PFSK-1 (cell line): ENCODE measurements around the gene NRSN1.

Experiments
- FOXP2 ChIP-seq: optimal IDR thresholded peaks from 2 replicates; pipeline ENCODE3; 2011; ENCODE audit warnings: borderline replicate concordance, control low read depth, inconsistent platforms; ENCODE audit not compliant: insufficient read depth; ENCODE audit errors: extremely low read length, extremely low read depth
- POLR2AphosphoS5 ChIP-seq: IDR thresholded peaks from 2 replicates; pipeline ENCODE4 v1.6.1; 2012; ENCODE audit warnings: low read depth, mild to moderate bottlenecking, control low read depth, low read length, moderate library complexity
- SIN3A ChIP-seq: IDR thresholded peaks from 2 replicates; pipeline ENCODE4 v1.6.1; 2012; ENCODE audit warnings: mild to moderate bottlenecking, low read length, moderate library complexity, borderline replicate concordance; ENCODE audit not compliant: insufficient read depth
- TAF1 ChIP-seq: IDR thresholded peaks from 2 replicates; pipeline ENCODE4 v1.6.1; 2012; ENCODE audit warnings: low read length, control low read depth, borderline replicate concordance; ENCODE audit not compliant: insufficient read depth
- TF ChIP-seq, protein P1 (sequence below), 2 experiments: IDR thresholded peaks; 2 replicates each; pipeline versions ENCODE4 v1.6.1 to v1.8.0; 2011 to 2012; ENCODE audit warnings: low read depth in 2 of 2, low read length in 2 of 2, control low read depth in 1 of 2, inconsistent platforms in 1 of 2, mild to moderate bottlenecking in 1 of 2, moderate library complexity in 1 of 2; ENCODE audit not compliant: insufficient read depth in 1 of 2

The NRSN1 gene

DNA sequence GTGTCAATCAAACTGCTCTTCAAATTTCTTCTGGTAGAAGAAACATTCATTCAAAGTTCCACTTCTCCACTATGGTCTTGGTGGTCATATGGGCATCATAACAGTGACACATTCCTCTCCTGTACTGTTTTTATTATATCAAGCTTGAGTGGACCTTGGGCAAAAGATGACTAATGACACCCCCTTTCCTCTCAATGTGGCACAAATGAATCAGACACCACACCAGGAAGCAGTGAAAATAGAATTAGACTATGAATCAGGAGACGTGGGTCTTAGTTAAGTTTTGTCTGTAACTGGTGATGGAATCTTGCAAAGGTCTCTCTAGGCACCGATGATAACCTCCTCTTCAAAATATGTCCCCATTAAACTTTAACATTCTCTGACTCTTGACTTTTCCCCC is 9.0 kb upstream of the NRSN1 start:
- TF ChIP-seq, protein P1, sequence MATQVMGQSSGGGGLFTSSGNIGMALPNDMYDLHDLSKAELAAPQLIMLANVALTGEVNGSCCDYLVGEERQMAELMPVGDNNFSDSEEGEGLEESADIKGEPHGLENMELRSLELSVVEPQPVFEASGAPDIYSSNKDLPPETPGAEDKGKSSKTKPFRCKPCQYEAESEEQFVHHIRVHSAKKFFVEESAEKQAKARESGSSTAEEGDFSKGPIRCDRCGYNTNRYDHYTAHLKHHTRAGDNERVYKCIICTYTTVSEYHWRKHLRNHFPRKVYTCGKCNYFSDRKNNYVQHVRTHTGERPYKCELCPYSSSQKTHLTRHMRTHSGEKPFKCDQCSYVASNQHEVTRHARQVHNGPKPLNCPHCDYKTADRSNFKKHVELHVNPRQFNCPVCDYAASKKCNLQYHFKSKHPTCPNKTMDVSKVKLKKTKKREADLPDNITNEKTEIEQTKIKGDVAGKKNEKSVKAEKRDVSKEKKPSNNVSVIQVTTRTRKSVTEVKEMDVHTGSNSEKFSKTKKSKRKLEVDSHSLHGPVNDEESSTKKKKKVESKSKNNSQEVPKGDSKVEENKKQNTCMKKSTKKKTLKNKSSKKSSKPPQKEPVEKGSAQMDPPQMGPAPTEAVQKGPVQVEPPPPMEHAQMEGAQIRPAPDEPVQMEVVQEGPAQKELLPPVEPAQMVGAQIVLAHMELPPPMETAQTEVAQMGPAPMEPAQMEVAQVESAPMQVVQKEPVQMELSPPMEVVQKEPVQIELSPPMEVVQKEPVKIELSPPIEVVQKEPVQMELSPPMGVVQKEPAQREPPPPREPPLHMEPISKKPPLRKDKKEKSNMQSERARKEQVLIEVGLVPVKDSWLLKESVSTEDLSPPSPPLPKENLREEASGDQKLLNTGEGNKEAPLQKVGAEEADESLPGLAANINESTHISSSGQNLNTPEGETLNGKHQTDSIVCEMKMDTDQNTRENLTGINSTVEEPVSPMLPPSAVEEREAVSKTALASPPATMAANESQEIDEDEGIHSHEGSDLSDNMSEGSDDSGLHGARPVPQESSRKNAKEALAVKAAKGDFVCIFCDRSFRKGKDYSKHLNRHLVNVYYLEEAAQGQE (IDR thresholded peaks at IDR 0.05; ENCODE audit: insufficient read depth in 1 of 2, low read depth in 2 of 2, low read length in 2 of 2) = no peak
- TF ChIP-seq POLR2AphosphoS5 (no peak), TAF1 (no peak), SIN3A (no peak), FOXP2 (no peak)

DNA sequence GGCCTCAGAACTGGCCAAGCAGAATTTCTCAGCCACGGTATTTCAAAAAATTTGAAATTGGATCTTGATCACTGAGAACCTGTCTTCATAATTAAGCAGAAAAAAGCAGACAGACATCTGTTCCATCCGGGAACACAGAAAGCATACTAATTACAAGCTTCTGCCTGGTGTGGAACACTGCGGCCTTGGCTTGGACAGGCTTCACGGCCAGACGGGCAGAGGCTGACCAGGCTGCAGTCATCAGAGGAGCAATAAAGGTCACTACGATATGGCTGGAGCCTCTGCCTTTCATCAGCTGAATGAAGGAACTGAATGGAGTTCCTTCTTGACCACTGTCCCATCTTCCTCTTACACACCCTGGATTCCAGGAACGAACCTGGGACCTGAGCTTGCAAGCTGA is 3.9 kb upstream of the NRSN1 start:
- no peak for TF ChIP-seq TAF1
- no peak for TF ChIP-seq POLR2AphosphoS5
- TF ChIP-seq SIN3A = no peak
- no peak for TF ChIP-seq FOXP2
- TF ChIP-seq, protein P1 (IDR thresholded peaks at IDR 0.05; ENCODE audit: insufficient read depth in 1 of 2, low read depth in 2 of 2, low read length in 2 of 2) = no peak

DNA sequence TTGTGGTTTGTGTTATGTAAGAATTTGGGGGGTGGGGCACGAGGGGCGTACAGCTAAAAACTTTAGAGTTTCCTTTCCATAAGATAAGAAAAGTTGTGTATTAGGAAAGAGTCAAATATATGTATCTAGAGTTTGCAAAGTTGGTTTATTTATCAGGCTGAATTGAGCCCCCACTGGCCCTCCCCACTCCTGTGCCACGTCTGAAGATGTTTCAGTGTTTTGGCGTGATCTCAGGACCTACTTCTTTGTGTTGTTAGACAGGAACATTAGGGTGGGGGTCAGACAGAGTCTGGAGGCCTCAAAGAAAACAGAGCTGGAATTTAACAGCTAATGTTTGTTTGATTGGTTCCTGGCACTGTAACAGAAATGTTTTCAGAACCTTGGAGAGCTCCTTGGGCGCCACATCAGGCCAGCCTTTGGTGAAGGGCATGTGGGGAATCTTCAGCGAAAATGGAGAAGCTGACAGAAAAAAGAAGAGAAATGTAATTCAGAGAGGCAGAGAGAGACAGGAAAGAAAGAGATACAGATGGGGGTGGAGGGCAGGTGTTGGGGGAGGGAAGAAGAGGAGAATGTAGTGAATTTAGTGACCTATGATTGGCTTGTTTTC is 674 bp downstream of the NRSN1 start:
- no peak for TF ChIP-seq POLR2AphosphoS5
- TF ChIP-seq, protein P1 (IDR thresholded peaks at IDR 0.05; ENCODE audit: insufficient read depth in 1 of 2, low read depth in 2 of 2, low read length in 2 of 2) = peak; percentile 91 to 98

DNA sequence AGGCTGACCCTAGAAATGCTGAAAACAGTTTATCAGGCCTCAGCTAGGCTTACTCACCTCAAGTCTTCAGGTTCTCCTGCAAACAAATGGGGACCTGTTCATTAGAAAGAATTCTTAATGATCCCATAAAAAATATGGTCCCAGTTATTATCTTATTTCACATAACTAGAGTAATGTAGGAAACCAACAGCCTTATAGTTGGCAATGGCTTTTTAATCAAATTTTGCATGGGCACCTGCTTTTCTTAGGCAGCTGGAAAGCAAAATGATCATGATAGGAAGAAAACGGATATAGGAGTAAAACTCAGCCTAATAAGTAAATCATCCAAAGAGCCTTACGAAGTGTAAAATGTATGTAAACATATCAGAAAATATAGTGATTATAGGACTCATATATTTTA is 1.3 kb downstream of the NRSN1 start:
- no peak for TF ChIP-seq FOXP2
- TF ChIP-seq SIN3A = no peak
- no peak for TF ChIP-seq TAF1
- no peak for TF ChIP-seq POLR2AphosphoS5
- TF ChIP-seq, protein P1 (IDR thresholded peaks at IDR 0.05; ENCODE audit: insufficient read depth in 1 of 2, low read depth in 2 of 2, low read length in 2 of 2) = no peak

DNA sequence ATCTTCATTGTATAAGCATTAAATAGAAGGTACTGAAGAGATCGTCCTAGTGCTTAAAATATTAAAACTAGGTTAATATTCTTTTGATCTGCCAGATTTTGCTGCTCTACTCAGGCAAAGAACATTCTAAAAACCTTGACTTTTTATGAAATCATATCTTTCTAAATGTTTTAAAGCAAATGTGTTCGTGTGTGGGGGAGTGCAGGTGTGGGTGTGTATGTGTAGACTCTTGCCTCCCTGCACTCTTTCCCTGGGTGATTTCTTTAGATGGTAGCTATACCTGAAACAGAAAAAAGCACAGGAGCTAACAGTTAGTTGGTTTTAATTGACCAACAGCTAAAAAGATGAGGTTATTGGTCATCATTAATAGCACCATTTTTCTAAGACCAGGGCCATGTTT is 5.7 kb downstream of the NRSN1 start:
- TF ChIP-seq FOXP2 (no peak), POLR2AphosphoS5 (no peak), SIN3A (no peak), TAF1 (no peak)
- TF ChIP-seq, protein P1 (IDR thresholded peaks at IDR 0.05; ENCODE audit: insufficient read depth in 1 of 2, low read depth in 2 of 2, low read length in 2 of 2) = no peak
